B cell (primary cell): ENCODE results near the gene UBAC2. TPM values are rescaled to one million over a fixed set of nuclear protein-coding genes. Genes with fewer than 3 reads are reported as not detected.

Source experiments
- ATAC-seq: fragments of 200-7000 bp; cut with Tn5 transposase; one replicate; pipeline ENCODE4 v1.10.0; 2021; ENCODE audit warnings: low read depth, mild to moderate bottlenecking, moderate number of reproducible peaks, moderate library complexity
- CTCF ChIA-PET: fragments of 350-600 bp; sonication (Branson Sonifier 250); formaldehyde crosslinking; loops from one replicate; lab custom pipeline; 2021; ENCODE audit warnings: antibody characterized with exemption, inconsistent platforms; lab: Charles Lee
- POLR2A ChIA-PET: fragments of 350-600 bp; sonication (Branson Sonifier 250); formaldehyde crosslinking; loops from one replicate; lab custom pipeline; 2021; ENCODE audit warnings: antibody characterized with exemption; lab: Charles Lee
- DNase-seq: peaks from one replicate; pipeline ENCODE4 v3.0.0; 2013
- H2AFZ ChIP-seq: 2 replicates; pipeline ENCODE4 v1.6.1; 2012; ENCODE audit warnings: mild to moderate bottlenecking, low read depth, low read length; ENCODE audit not compliant: insufficient read depth, poor library complexity, severe bottlenecking
- H3K27ac ChIP-seq, 2 donors: 1 replicate in 1 of 2; 2 replicates in 1 of 2; pipeline ENCODE4 v1.5.1; 2012 to 2013; ENCODE audit warnings: low read length in 2 of 2, mild to moderate bottlenecking in 2 of 2, moderate library complexity in 1 of 2
- H3K27me3 ChIP-seq, 4 experiments: fragments of 200-600 bp in 1 of 4; sonication (generic) in 1 of 4; replicated peaks in 1 of 4; 1 replicate in 2 of 4; 2 replicates in 2 of 4; pipeline versions ENCODE4 v1.6.1 to v1.7.0; 2013 to 2016; ENCODE audit warnings: low read length in 3 of 4, mild to moderate bottlenecking in 2 of 4, mixed read lengths in 1 of 4, moderate library complexity in 1 of 4; ENCODE audit not compliant: insufficient read depth in 4 of 4, control insufficient read depth in 3 of 4; ENCODE audit errors: control extremely low read depth in 1 of 4
- H3K36me3 ChIP-seq, 2 experiments: replicated peaks in 1 of 2; 1 replicate in 1 of 2; 2 replicates in 1 of 2; pipeline versions ENCODE4 v1.6.1 to v1.7.1; 2013; ENCODE audit warnings: low read length in 1 of 2; ENCODE audit not compliant: insufficient read depth in 2 of 2, control insufficient read depth in 1 of 2; ENCODE audit errors: control extremely low read depth in 1 of 2, extremely low read depth in 1 of 2
- H3K4me1 ChIP-seq, 2 donors: fragments of 200-600 bp in 1 of 2; sonication (generic) in 1 of 2; 1 replicate in 1 of 2; 2 replicates in 1 of 2; pipeline versions ENCODE4 v1.5.1 to v1.6.1; 2013 to 2017; ENCODE audit warnings: low read length in 2 of 2; ENCODE audit not compliant: control insufficient read depth in 2 of 2, insufficient read depth in 2 of 2
- H3K4me2 ChIP-seq: replicated peaks from 2 replicates; pipeline ENCODE3; 2012; ENCODE audit warnings: mild to moderate bottlenecking, low read depth, low read length; ENCODE audit not compliant: poor library complexity, severe bottlenecking
- H3K4me3 ChIP-seq, 5 experiments: fragments of 200-600 bp in 1 of 5; sonication (generic) in 1 of 5; 1 replicate in 3 of 5; 2 replicates in 2 of 5; pipeline versions ENCODE4 v1.5.1 to v1.7.0; 2011 to 2016; ENCODE audit warnings: low read length in 4 of 5, mild to moderate bottlenecking in 4 of 5, low read depth in 2 of 5, control low read depth in 1 of 5, moderate library complexity in 1 of 5; ENCODE audit not compliant: insufficient read depth in 1 of 5; ENCODE audit errors: control extremely low read depth in 1 of 5, extremely low read depth in 1 of 5
- H3K79me2 ChIP-seq: fragments of 200-600 bp; sonication (generic); one replicate; pipeline ENCODE4 v1.6.0; 2016; ENCODE audit warnings: low read length; ENCODE audit not compliant: control insufficient read depth, insufficient read depth
- H3K9ac ChIP-seq: fragments of 200-600 bp; sonication (generic); 2 replicates; pipeline ENCODE4 v1.6.1; 2017; ENCODE audit warnings: mild to moderate bottlenecking, low read length, moderate library complexity
- H3K9me3 ChIP-seq, 3 donors: one replicate each; pipeline versions ENCODE4 v1.6.1 to v1.7.1; 2013; ENCODE audit warnings: low read length in 2 of 3; ENCODE audit not compliant: control insufficient read depth in 2 of 3, insufficient read depth in 1 of 3; ENCODE audit errors: control extremely low read depth in 1 of 3
- H4K20me1 ChIP-seq: 2 replicates; pipeline ENCODE4 v1.6.0; 2012; ENCODE audit warnings: mild to moderate bottlenecking, low read length; ENCODE audit not compliant: insufficient read depth, control insufficient read depth, poor library complexity, severe bottlenecking
- H3K27ac Mint-ChIP-seq: one replicate; pipeline ENCODE4 v1.8.0; 2021; ENCODE audit warnings: mixed read lengths
- H3K27me3 Mint-ChIP-seq: one replicate; pipeline ENCODE4 v1.8.0; 2021; ENCODE audit warnings: mixed read lengths
- H3K4me1 Mint-ChIP-seq: one replicate; pipeline ENCODE4 v1.8.0; 2021; ENCODE audit warnings: mixed read lengths
- H3K4me3 Mint-ChIP-seq: one replicate; pipeline ENCODE4 v1.8.0; 2021; ENCODE audit warnings: mixed read lengths
- H3K9me3 Mint-ChIP-seq: one replicate; pipeline ENCODE4 v1.8.0; 2022; ENCODE audit warnings: mixed read lengths; ENCODE audit not compliant: insufficient read depth
- CTCF ChIP-seq: fragments of 200-600 bp; IDR thresholded peaks from one replicate; pipeline ENCODE4 v1.8.0; 2022; ENCODE audit warnings: antibody characterized with exemption, mild to moderate bottlenecking
- EZH2 ChIP-seq: IDR thresholded peaks from 2 replicates; pipeline ENCODE4 v1.6.1; 2012; ENCODE audit warnings: borderline replicate concordance, low read depth, mild to moderate bottlenecking, moderate library complexity, low read length; ENCODE audit not compliant: insufficient read depth, poor library complexity, severe bottlenecking
- WGBS: methylation state at CpG from one replicate; pipeline ENCODE4 v1.1.5; 2013; ENCODE audit warnings: missing lambda C conversion rate; ENCODE audit not compliant: insufficient coverage; 5-methylcytosine and 5-hydroxymethylcytosine counted together
- intact Hi-C: fragments of 100-400 bp; cut with micrococcal nuclease; formaldehyde crosslinking; loops from one replicate; pipeline ENCODE4 v1.10.0; 2022
- polyA plus RNA-seq: library from polyadenylated mRNA; depleted of rRNA; stranded (reverse); fragments of >200 nt; gene quantifications from 2 replicates; pipeline ENCODE4 v1.2.3, GENCODE V29; 2012
- total RNA-seq, 2 donors: library from RNA; stranded (reverse); fragments of 120-200 nt in 1 of 2; gene quantifications; 1 replicate in 1 of 2; 2 replicates in 1 of 2; pipeline versions ENCODE4 v1.2.3 to v1.2.4, GENCODE V29; 2013 to 2022

UBAC2 gene
- total and polyA plus RNA-seq, 2 donors (not counting 1 experiment from before 2014, with no cell fraction given) = 56.3 to 60.8 TPM

GRCh38 chr13:99223587-99223986 is 22.9 kb downstream of the UBAC2 start:
- Mint-ChIP-seq H3K4me3 (peak overlapping the region; percentile 2), H3K27me3 (no peaks in the 10 kb centered on the region), H3K27ac (no peak overlapping the region), H3K4me1 (peaks cover 85% of the 10 kb centered on the region), H3K9me3 (no peaks in the 10 kb centered on the region)
- H2AFZ ChIP-seq = no peak overlapping the region
- H3K27me3 ChIP-seq = no peaks in the 10 kb centered on the region
- intact Hi-C loops = no loop called here
- no peak for ATAC-seq
- peaks cover 65% of the 10 kb centered on the region for H4K20me1 ChIP-seq
- H3K27ac ChIP-seq = no peak overlapping the region
- H3K4me3 ChIP-seq = peak overlapping the region in 1 of 5 experiments; percentile 19
- peak overlapping the region; percentile 55 for H3K4me2 ChIP-seq
- TF ChIP-seq EZH2 (no peak), CTCF (no peak)
- H3K36me3 ChIP-seq = peaks cover 1 to 10% of the 10 kb centered on the region in 2 experiments
- peak overlapping the region; percentile 13 for H3K9ac ChIP-seq
- DNase-seq = no peak
- ChIA-PET CTCF (interaction anchor here (0.9 to 1.3 kb wide), 2 partner anchors 9 to 47 kb away, joined by 3 read pairs; no protein-coding TSS in a partner anchor), POLR2A (interaction anchor here (1.0 kb wide), 1 partner anchor 33 kb away, joined by 4 read pairs; no protein-coding TSS in a partner anchor)
- WGBS = no CpG with 5 or more reads among the region's 1 CpG
- H3K9me3 ChIP-seq = no peaks in the 10 kb centered on the region
- H3K4me1 ChIP-seq = peaks cover 76 to 91% of the 10 kb centered on the region in 2 donors
- peaks cover 98% of the 10 kb centered on the region for H3K79me2 ChIP-seq

- WGBS = 67% methylated on average over 1 of the region's 2 CpGs
- Histone ChIP-seq H3K27ac (no peak overlapping the region), H3K9me3 (no peaks in the 10 kb centered on the region), H3K4me1 (peaks cover 76 to 90% of the 10 kb centered on the region in 2 donors), H3K36me3 (peaks cover 1 to 10% of the 10 kb centered on the region in 2 experiments), H3K79me2 (peaks cover 96% of the 10 kb centered on the region), H3K4me2 (peak overlapping the region; percentile 55), H2AFZ (no peak overlapping the region), H3K27me3 (no peaks in the 10 kb centered on the region), H3K9ac (peak overlapping the region; percentile 13), H4K20me1 (peaks cover 66% of the 10 kb centered on the region), H3K4me3 (peak overlapping the region in 1 of 5 experiments; percentile 19)
- intact Hi-C loops = no loop called here
- H3K4me3 Mint-ChIP-seq = peak overlapping the region; percentile 1
- no peak overlapping the region for H3K27ac Mint-ChIP-seq
- POLR2A ChIA-PET = interaction anchor here (1.0 kb wide), 1 partner anchor 32 kb away, joined by 4 read pairs; no protein-coding TSS in a partner anchor
- CTCF ChIA-PET = interaction anchor here (0.8 to 1.3 kb wide), 4 partner anchors 9 to 47 kb away, joined by 3 to 6 read pairs (median 3); no protein-coding TSS in a partner anchor
- TF ChIP-seq CTCF (no peak), EZH2 (no peak)
- H3K27me3 Mint-ChIP-seq = no peaks in the 10 kb centered on the region
- no peak for ATAC-seq
- peaks cover 85% of the 10 kb centered on the region for H3K4me1 Mint-ChIP-seq
- no peak for DNase-seq
- H3K9me3 Mint-ChIP-seq = no peaks in the 10 kb centered on the region
Observed at GRCh38 chr13:99224021-99224420, 23.4 kb downstream of the UBAC2 start.
